Osteoblast (primary cell): Measurements from ENCODE around the gene DPH2. TPM values are rescaled to one million over a fixed set of nuclear protein-coding genes. Genes with fewer than 3 reads are reported as not detected.
A peak's percentile ranks its signal among the peaks of the same experiment; 100 is the strongest.

ENCODE experiments used
- DNase-seq: peaks from one replicate; pipeline ENCODE4 v3.0.0; 2011; ENCODE audit warnings: low spot score, mixed read lengths; ENCODE audit not compliant: insufficient read length; ENCODE audit errors: missing footprints
- H2AFZ ChIP-seq: 2 replicates; pipeline ENCODE4 v1.6.0; 2011; ENCODE audit warnings: mild to moderate bottlenecking, low read length
- H3K27ac ChIP-seq: 2 replicates; pipeline ENCODE4 v1.5.1; 2011; ENCODE audit warnings: mild to moderate bottlenecking, low read depth, low read length, moderate library complexity
- H3K27me3 ChIP-seq: 2 replicates; pipeline ENCODE4 v1.6.0; 2012; ENCODE audit warnings: mild to moderate bottlenecking, control low read depth, inconsistent platforms, low read length, moderate library complexity; ENCODE audit not compliant: insufficient read depth
- H3K36me3 ChIP-seq: 2 replicates; pipeline ENCODE4 v1.5.1; 2011; ENCODE audit warnings: mild to moderate bottlenecking, low read length, control low read depth, moderate library complexity; ENCODE audit not compliant: insufficient read depth
- H3K4me1 ChIP-seq: 2 replicates; pipeline ENCODE4 v1.5.1; 2011; ENCODE audit warnings: mild to moderate bottlenecking, low read length, control low read depth, moderate library complexity; ENCODE audit not compliant: insufficient read depth
- H3K4me2 ChIP-seq: 2 replicates; pipeline ENCODE4 v1.6.0; 2011; ENCODE audit warnings: mild to moderate bottlenecking, low read length; ENCODE audit not compliant: insufficient read depth
- H3K4me3 ChIP-seq: fragments of 200-600 bp; sonication (generic); 3 replicates; pipeline ENCODE4 v1.5.1; 2012; ENCODE audit warnings: mild to moderate bottlenecking, low read length, inconsistent platforms; ENCODE audit not compliant: insufficient read depth
- H3K79me2 ChIP-seq: 2 replicates; pipeline ENCODE4 v1.6.0; 2012; ENCODE audit warnings: mild to moderate bottlenecking, low read length, control low read depth, inconsistent platforms; ENCODE audit not compliant: insufficient read depth
- H3K9me3 ChIP-seq: 2 replicates; pipeline ENCODE4 v1.5.1; 2011; ENCODE audit warnings: low read depth, low read length, control low read depth
- H4K20me1 ChIP-seq: 2 replicates; pipeline ENCODE4 v1.6.0; 2012; ENCODE audit warnings: mild to moderate bottlenecking, low read length, control low read depth; ENCODE audit not compliant: insufficient read depth
- CTCF ChIP-seq: IDR thresholded peaks from 2 replicates; pipeline ENCODE4 v1.5.1; 2011; ENCODE audit warnings: mild to moderate bottlenecking, low read depth, low read length, moderate library complexity; ENCODE audit errors: extremely low read depth
- total RNA-seq: library from RNA; depleted of rRNA; stranded (reverse); fragments of >200 nt; gene quantifications from 2 replicates; pipeline ENCODE4 v1.2.3, GENCODE V29; 2012

DPH2 gene
- total RNA-seq, 1 donor = 15.6 TPM

GRCh38 chr1:43963006-43963405 lies 6.8 kb upstream of the DPH2 start:
- H3K4me3 ChIP-seq = no peak overlapping the region
- H3K27me3 ChIP-seq = no peaks in the 10 kb centered on the region
- no peak for TF ChIP-seq CTCF
- H3K4me1 ChIP-seq = no peaks in the 10 kb centered on the region
- H4K20me1 ChIP-seq = peaks cover 6% of the 10 kb centered on the region
- H2AFZ ChIP-seq = no peak overlapping the region
- H3K36me3 ChIP-seq = peaks cover 51% of the 10 kb centered on the region
- no peak overlapping the region for H3K27ac ChIP-seq
- H3K4me2 ChIP-seq = no peak overlapping the region
- H3K9me3 ChIP-seq = no peaks in the 10 kb centered on the region
- no peak for DNase-seq
- H3K79me2 ChIP-seq = no peaks in the 10 kb centered on the region

DNA sequence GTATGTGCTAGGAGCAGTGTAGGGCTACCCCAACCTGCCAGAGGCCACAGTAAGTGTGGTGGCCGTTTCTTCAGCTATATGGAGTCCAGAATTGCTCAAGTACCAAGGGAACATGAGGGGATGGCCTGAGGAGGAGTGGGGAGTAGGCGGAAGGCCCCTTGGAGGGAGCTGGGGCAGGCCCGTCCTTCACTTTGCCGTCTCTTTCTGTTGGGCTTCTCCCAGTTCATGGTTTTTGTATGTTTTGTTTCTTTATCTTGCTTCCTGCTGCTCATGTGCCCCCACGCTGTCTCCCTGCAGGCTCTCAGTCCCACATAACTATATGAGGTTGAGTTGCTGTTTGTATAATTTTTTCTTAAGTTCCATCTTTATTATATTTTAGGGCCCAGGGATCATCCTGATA lies 5.9 kb upstream of the DPH2 start:
- no peak for DNase-seq
- peaks cover 6% of the 10 kb centered on the region for H4K20me1 ChIP-seq
- no peak overlapping the region for H3K4me2 ChIP-seq
- no peaks in the 10 kb centered on the region for H3K4me1 ChIP-seq
- no peak for TF ChIP-seq CTCF
- no peaks in the 10 kb centered on the region for H3K79me2 ChIP-seq
- H3K4me3 ChIP-seq = no peak overlapping the region
- H3K27ac ChIP-seq = no peak overlapping the region
- no peaks in the 10 kb centered on the region for H3K9me3 ChIP-seq
- H2AFZ ChIP-seq = no peak overlapping the region
- peaks cover 42% of the 10 kb centered on the region for H3K36me3 ChIP-seq
- H3K27me3 ChIP-seq = no peaks in the 10 kb centered on the region

GRCh38 chr1:43965316-43965715 lies 4.5 kb upstream of the DPH2 start:
- peaks cover 2% of the 10 kb centered on the region for H3K4me1 ChIP-seq
- H3K4me2 ChIP-seq = no peak overlapping the region
- peaks cover 4% of the 10 kb centered on the region for H3K79me2 ChIP-seq
- no peak for DNase-seq
- H3K36me3 ChIP-seq = peaks cover 31% of the 10 kb centered on the region
- H3K4me3 ChIP-seq = no peak overlapping the region
- no peak overlapping the region for H3K27ac ChIP-seq
- no peak for TF ChIP-seq CTCF
- no peaks in the 10 kb centered on the region for H3K9me3 ChIP-seq
- no peak overlapping the region for H2AFZ ChIP-seq
- H4K20me1 ChIP-seq = peaks cover 6% of the 10 kb centered on the region
- H3K27me3 ChIP-seq = no peaks in the 10 kb centered on the region

- Histone ChIP-seq H3K27me3 (no peaks in the 10 kb centered on the region), H3K4me1 (peaks cover 8% of the 10 kb centered on the region), H3K4me3 (no peak overlapping the region), H3K27ac (no peak overlapping the region), H2AFZ (no peak overlapping the region), H3K4me2 (no peak overlapping the region), H3K79me2 (peaks cover 19% of the 10 kb centered on the region), H4K20me1 (no peaks in the 10 kb centered on the region), H3K9me3 (no peaks in the 10 kb centered on the region), H3K36me3 (peaks cover 17% of the 10 kb centered on the region)
- no peak for TF ChIP-seq CTCF
- peak; percentile 71 for DNase-seq
Measured at GRCh38 chr1:43968348-43968948, 1.4 kb upstream of the DPH2 start.
